Lower lobe of right lung (tissue), 2 donors: ENCODE data around the gene ZNF334. TPM values are rescaled to one million over a fixed set of nuclear protein-coding genes. Genes with fewer than 3 reads are reported as not detected.

ENCODE experiments used
- ATAC-seq, 2 donors: fragments of 200-7000 bp; cut with Tn5 transposase; one replicate each; pipeline ENCODE4 v1.9.1; 2020 to 2022; ENCODE audit warnings: mild to moderate bottlenecking in 2 of 2, moderate library complexity in 2 of 2
- DNase-seq: peaks from one replicate; pipeline ENCODE4 v3.0.0-alpha.2; 2020
- H3K27ac ChIP-seq: fragments of 200-600 bp; one replicate; pipeline ENCODE4 v1.8.0; 2022
- H3K27me3 ChIP-seq: fragments of 200-600 bp; one replicate; pipeline ENCODE4 v1.8.0; 2022; ENCODE audit warnings: low read depth
- H3K36me3 ChIP-seq: fragments of 200-600 bp; one replicate; pipeline ENCODE4 v1.8.0; 2022; ENCODE audit warnings: mild to moderate bottlenecking
- H3K4me1 ChIP-seq: fragments of 200-600 bp; one replicate; pipeline ENCODE4 v1.8.0; 2022
- H3K4me3 ChIP-seq: fragments of 200-600 bp; one replicate; pipeline ENCODE4 v1.8.0; 2022; ENCODE audit warnings: mild to moderate bottlenecking
- H3K9me3 ChIP-seq: fragments of 200-600 bp; one replicate; pipeline ENCODE4 v1.8.0; 2022
- CTCF ChIP-seq: fragments of 200-600 bp; IDR thresholded peaks from one replicate; pipeline ENCODE4 v1.8.0; 2022; ENCODE audit warnings: antibody characterized with exemption, mild to moderate bottlenecking
- intact Hi-C: fragments of 100-400 bp; cut with DNase I; formaldehyde crosslinking; loops from one replicate; pipeline ENCODE4 v1.11.0; 2022
- total RNA-seq: library from RNA; stranded (reverse); fragmentation: NEBNext Ultra II Directional; extraction: Animal tissue kit (Norgen Biotek cat#: 25700); gene quantifications from one replicate; pipeline ENCODE4 v1.2.1, GENCODE V29; 2021
- donor health status: DM: no; HTN: yes; CAD: no; lungs with severe emphysema.

ZNF334 gene
- total RNA-seq, 1 donor from 2014 or later: 4.7 TPM

GRCh38 chr20:46485431-46485830 lies 27.9 kb downstream of the ZNF334 start:
- Histone ChIP-seq H3K27ac (no peak overlapping the region), H3K4me1 (no peaks in the 10 kb centered on the region), H3K36me3 (no peaks in the 10 kb centered on the region), H3K9me3 (no peaks in the 10 kb centered on the region), H3K27me3 (peaks cover 3% of the 10 kb centered on the region), H3K4me3 (no peak overlapping the region)
- no peak for ATAC-seq
- no peak for DNase-seq
- no peak for TF ChIP-seq CTCF
- intact Hi-C loops: no loop called here

DNA sequence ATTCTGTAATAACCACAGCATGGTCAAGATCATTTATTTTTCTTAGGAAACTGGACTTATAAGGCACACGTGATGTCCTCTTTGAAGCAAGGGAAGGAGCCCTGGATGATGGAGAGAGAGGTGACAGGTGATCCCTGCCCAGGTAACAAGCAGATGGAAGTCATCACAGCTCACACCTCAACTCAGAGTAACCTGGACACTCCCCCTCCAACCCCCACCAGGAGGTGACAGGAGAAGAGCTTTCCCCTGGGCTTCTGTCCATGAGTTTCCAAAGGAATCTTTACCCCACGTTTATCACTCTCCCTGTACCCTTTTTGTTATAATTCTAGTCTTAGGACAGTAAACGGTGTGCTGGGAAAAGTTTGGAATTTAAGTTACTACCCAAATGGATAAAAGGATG lies 28.4 kb downstream of the ZNF334 start:
- H3K9me3 ChIP-seq: no peaks in the 10 kb centered on the region
- no peak for DNase-seq
- ATAC-seq: no peak
- no peaks in the 10 kb centered on the region for H3K36me3 ChIP-seq
- no peaks in the 10 kb centered on the region for H3K4me1 ChIP-seq
- TF ChIP-seq CTCF: no peak
- no peak overlapping the region for H3K4me3 ChIP-seq
- H3K27ac ChIP-seq: no peak overlapping the region
- intact Hi-C loops: no loop called here
- H3K27me3 ChIP-seq: peaks cover 3% of the 10 kb centered on the region

DNA sequence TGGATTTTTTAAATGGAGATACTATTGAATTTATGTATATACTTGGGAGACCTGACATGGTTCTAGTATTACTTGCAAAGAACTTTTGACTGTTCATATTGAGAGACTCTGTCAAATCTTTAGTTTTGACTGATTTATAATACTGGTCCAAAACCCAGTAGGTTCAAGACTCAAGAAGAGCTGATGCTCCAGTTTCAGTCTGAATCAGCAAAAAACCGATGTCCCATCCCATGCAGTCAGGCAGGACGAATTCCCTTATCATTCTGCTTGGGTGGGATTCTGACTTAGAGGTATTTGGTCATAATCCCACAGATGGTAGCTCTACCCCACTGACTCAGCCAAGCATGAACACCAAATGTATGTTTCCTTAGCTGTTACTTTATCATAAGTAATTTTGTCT lies 29.5 kb downstream of the ZNF334 start:
- Histone ChIP-seq H3K9me3 (no peaks in the 10 kb centered on the region), H3K27me3 (no peaks in the 10 kb centered on the region), H3K4me3 (no peak overlapping the region), H3K36me3 (no peaks in the 10 kb centered on the region), H3K27ac (no peak overlapping the region), H3K4me1 (no peaks in the 10 kb centered on the region)
- no peak for ATAC-seq
- intact Hi-C loops: no loop called here
- TF ChIP-seq CTCF: no peak
- DNase-seq: no peak

DNA sequence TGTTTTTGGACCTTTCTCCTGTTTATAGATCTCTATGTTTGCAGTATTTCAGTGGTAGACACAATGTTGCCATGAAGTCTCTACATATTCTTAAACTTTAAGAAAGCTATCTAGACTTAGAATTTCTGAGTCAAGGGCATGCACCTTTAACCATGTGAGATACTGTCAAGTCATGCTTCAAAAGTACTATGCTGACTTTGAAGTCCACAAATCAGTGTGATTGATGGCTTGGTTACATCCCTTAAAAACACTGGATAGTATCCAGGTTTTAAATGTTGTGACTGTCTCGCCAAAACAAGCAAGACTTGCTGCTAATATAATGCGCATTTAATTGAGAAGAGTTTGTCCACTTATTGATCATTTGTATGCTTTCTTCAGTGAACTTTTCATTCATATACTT lies 30.5 kb downstream of the ZNF334 start:
- no peak for DNase-seq

GRCh38 chr20:46477640-46478039 lies 35.7 kb downstream of the ZNF334 start:
- H3K9me3 ChIP-seq: no peaks in the 10 kb centered on the region
- no peaks in the 10 kb centered on the region for H3K36me3 ChIP-seq
- intact Hi-C loops: no loop called here
- DNase-seq (no peak), ATAC-seq (no peak)
- H3K4me3 ChIP-seq: no peak overlapping the region
- no peaks in the 10 kb centered on the region for H3K27me3 ChIP-seq
- no peaks in the 10 kb centered on the region for H3K4me1 ChIP-seq
- no peak for TF ChIP-seq CTCF
- H3K27ac ChIP-seq: no peak overlapping the region

More for the DNA sequence above, 30.5 kb downstream of the ZNF334 start:
- Histone ChIP-seq H3K4me3 (no peak overlapping the region), H3K27ac (no peak overlapping the region), H3K9me3 (no peaks in the 10 kb centered on the region), H3K27me3 (no peaks in the 10 kb centered on the region), H3K36me3 (no peaks in the 10 kb centered on the region), H3K4me1 (no peaks in the 10 kb centered on the region)
- TF ChIP-seq CTCF: no peak
- intact Hi-C loops: no loop called here
- ATAC-seq: no peak

GRCh38 chr20:46477225-46477624 lies 36.1 kb downstream of the ZNF334 start:
- no peak for TF ChIP-seq CTCF
- DNase-seq: no peak
- Histone ChIP-seq H3K9me3 (no peaks in the 10 kb centered on the region), H3K36me3 (no peaks in the 10 kb centered on the region), H3K4me1 (no peaks in the 10 kb centered on the region), H3K27me3 (no peaks in the 10 kb centered on the region), H3K4me3 (no peak overlapping the region), H3K27ac (no peak overlapping the region)
- intact Hi-C loops: no loop called here
- ATAC-seq: no peak
